Forelimb muscle (tissue), 1 donor: ENCODE measurements around the gene BCL2A1. TPM values are rescaled to one million over a fixed set of nuclear protein-coding genes. Genes with fewer than 3 reads are reported as not detected.
"Not testable (repeated sequence)": the region's sequence is repeated elsewhere in the genome, so short reads cannot be mapped to it uniquely, and the experiment has no call there.

ENCODE experiments used
- DNase-seq: peaks from one replicate; pipeline ENCODE4 v3.0.0-alpha.2; 2013; ENCODE audit warnings: low read depth
- polyA plus RNA-seq: library from polyadenylated mRNA; unstranded; fragments of 120-200 nt; gene quantifications from one replicate; pipeline ENCODE4 v1.2.1, GENCODE V29; 2013; ENCODE audit not compliant: insufficient read length

The BCL2A1 gene
- 0.28 TPM for polyA plus RNA-seq

DNA sequence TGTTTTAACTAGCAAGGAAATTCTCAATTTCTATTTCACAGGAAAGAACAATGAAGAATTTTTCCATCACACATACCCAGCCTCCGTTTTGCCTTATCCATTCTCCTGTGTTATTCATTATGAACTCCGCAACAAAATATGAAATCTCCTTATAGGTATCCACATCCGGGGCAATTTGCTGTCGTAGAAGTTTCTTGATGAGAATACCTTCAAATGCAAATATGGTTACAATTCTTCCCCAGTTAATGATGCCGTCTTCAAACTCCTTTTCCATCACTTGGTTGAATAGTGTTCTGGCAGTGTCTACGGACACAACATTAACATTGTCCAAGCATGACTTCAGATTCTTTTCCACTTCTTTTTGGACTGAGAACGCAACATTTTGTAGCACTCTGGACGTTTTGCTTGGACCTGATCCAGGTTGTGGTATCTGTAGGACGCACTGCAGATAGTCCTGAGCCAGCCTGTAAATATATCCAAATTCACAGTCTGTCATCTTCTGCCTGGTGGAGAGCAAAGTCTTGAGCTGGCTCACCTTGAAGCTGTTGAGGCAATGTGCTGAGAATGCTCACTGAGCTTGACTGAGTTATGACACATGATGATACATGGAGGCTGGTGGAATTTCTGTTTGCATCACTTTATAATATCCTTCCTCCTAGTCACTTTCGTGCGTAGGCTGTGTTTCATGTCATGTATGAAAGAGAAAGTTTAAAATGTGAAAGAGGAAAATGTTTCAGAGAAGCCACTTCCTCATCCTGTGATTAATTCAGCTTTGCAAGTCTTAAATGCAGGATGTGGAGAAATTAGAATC lies at the start of gene BCL2A1:
Gene BCL2A1, minus strand, starts transcription at position 573 of the 811 bp plus-strand sequence. Its CDS starts 77 bp downstream, at position 496.
- no peak for DNase-seq

DNA sequence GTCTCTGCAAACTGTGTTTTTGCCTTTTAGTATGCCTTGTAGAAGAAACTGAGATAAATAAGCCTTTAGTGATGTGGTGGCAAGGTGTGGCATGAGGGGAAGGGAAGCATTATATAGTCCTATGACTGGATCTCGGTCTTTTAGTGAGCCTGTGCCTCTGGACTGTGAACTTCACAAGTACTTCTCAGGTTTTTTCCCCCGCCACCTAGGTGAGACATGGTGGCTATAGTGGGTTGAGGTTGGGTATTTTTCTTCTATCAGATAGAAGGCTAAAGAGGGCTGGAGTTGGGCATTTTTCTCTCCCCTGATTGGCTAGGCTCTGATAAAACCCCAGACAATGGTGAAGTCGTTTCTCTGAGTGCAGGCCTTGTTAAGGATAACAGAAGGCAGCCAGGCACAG lies 49.7 kb upstream of the BCL2A1 start:
- no peak for DNase-seq

DNA sequence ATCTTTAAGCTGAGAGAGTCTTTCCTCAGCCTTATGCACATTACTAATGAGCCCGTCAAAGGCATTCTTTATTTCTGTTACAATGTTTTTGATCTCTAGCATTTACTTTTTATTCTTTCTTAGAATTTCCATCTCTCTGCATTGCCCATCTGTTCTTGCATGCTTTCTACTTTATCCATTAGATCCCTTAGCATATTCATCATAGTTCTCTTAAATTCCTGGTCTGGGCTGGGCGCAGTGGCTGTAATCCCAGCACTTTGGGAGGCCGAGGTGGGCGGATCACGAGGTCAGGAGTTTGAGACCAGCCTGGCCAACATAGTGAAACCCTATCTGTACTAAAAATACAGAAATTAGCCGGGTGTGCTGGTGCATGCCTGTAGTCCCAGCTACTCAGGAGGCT lies 49.2 kb upstream of the BCL2A1 start:
- DNase-seq = not testable (repeated sequence)

- no peak for DNase-seq
Observed at GRCh38 chr15:80019168-80019745, 48.3 kb upstream of the BCL2A1 start.

- not testable (repeated sequence) for DNase-seq
Observed at GRCh38 chr15:80017139-80017538, 46.1 kb upstream of the BCL2A1 start.

- not testable (repeated sequence) for DNase-seq
Observed at GRCh38 chr15:80016506-80016905, 45.5 kb upstream of the BCL2A1 start.

DNA sequence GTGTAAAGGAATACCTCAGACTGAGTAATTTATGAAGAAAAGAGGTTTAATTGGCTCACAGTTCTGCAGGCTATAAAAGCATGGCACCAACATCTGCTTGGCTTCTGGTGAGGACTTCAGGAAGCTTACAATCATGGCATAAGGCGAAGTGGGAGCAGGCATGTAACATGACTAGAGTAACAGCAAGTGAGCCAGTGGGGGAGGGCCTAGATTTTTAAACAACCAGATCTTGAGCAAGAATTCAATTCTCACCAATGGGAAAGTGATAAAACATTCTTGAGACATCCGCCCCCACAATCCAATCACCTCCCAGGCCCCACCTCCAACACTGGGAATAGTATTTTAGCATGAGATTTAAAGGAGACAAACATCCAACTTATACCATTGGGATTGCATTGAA lies 44.2 kb upstream of the BCL2A1 start:
- no peak for DNase-seq

- DNase-seq = not testable (repeated sequence)
Observed at GRCh38 chr15:80014186-80014585, 43.2 kb upstream of the BCL2A1 start.

DNA sequence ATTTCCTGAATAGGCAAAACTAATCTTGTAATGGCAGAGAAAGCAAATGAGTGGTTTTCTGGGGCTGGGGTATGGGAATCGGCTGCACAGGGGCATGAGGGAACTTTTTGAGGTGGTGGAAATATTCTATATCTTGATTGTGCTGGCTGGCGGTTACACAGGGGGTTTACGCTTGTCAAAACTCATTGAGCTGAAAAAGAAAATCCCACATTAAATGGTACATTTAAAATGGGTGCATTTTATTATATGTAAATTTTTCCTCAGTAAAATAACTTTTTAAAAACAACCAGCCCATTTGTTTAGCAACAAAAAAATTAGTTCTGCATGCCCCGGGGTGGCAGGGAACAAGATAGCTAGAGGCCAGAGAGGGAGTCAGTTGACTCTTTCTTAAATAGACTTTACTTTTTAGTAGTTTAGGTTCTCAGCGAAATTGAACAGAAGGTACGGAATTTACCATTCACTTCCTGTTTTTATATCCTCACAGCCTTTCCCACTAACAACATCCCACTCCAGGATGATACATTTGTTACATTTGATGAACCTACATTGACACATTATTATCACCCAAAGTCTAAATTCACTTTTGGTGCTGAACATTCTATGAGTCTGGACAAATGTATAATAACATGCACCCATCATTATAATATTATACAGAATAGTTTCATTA lies 41.2 kb upstream of the BCL2A1 start:
- no peak for DNase-seq

DNA sequence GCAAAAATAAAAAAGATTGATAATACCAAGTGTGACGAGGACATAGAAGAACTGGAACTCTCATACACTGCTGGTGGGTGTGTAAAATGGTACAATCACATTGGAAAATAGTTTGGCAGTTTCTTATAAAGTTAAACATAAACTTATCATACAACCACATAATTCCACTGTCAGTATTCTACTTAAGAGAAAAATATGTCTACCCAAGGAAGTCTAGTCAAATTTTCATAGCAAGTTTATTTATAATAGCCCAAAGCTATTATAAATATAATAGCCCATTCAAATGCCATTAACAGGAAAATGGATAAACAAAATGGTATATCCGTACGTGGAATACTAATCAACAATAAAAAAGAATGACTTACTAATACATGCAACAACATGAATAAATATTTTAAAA lies 40.6 kb upstream of the BCL2A1 start:
- no peak for DNase-seq

DNA sequence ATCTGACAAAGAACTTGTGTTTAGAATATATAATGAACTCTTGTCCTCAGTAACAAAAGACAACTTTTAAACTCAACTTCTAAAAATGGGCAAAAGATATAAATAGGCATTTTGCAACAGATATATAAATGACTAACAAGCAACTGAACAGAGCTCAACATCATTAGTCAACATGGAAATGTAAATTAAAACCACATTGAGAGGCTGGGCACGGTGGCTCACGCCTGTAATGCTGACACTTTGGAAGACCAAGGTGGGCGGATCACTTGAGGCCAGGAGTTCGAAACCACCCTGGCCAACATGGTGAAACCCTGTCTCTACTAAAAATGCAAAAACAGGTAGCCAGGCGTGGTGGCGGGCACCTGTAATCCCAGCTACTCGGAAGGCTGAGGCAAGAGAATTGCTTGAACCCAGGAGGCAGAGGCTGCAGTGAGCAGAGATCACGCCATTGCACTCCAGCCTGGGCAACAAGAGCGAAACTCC lies 40.1 kb upstream of the BCL2A1 start:
- not testable (repeated sequence) for DNase-seq

DNA sequence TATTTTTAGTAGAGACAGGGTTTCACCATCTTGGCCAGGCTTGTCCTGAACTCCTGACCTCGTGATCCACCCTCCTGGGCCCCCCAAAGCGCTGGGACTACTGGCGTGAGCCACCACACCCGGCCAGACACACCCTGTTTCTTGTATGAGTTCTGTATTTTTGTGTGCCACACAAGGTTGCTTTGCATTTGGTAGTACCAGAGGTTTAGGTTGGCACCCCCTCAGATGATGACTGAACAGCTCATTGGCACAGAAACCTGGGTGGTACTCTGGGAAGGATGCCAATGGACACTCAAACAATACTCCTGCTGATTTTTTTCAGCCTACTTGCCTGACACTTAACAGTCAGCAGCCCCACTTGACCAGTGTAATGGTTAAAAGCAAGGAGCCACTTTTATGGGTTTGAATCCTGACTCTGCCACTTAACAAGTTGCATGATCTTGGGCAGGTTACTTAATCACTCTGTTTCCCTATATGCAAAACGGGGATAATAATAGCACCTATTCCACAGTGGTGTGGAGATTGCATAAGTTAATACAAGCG lies 39.2 kb upstream of the BCL2A1 start:
- DNase-seq = no peak

DNA sequence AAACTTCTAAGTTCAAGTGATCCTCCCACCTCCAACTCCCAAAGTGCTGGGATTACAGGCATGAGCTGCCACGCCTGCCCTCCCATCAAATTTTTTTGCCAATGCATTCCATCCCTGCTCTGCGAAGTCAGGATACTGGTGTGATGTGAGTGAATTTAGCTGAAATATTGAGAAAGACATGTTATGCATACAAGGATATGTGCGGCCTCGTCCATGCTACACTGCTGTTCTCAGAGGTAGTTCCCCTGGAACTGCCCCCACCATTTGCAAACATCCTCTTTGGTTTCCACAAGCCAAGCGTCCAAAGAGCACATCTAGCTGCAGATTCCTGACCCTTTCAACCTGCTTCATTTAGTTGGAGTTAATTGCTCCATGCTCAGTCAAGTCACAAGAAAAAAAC lies 36.5 kb upstream of the BCL2A1 start:
- no peak for DNase-seq

DNA sequence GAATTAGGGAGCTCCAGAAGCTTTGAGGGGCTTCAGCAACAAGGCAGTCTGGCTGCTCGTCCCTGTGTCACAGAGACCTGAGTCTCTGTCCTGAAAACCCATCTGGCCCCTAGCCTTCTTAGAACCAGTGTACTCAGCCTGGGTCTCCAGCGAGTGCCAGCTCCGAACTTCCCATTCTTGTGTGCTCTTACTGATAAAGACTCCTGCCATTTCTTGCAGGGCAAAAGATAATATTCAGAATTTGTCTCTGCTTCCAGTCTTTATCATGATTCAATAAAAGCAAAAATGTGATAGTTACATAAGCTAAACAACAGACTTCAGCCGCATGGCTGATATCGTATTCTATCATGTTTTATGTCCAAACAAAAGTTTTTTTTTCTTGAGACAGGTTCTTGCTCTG lies 36.0 kb upstream of the BCL2A1 start:
- no peak for DNase-seq

- DNase-seq = no peak
Observed at GRCh38 chr15:80003934-80004472, 33.0 kb upstream of the BCL2A1 start.

DNA sequence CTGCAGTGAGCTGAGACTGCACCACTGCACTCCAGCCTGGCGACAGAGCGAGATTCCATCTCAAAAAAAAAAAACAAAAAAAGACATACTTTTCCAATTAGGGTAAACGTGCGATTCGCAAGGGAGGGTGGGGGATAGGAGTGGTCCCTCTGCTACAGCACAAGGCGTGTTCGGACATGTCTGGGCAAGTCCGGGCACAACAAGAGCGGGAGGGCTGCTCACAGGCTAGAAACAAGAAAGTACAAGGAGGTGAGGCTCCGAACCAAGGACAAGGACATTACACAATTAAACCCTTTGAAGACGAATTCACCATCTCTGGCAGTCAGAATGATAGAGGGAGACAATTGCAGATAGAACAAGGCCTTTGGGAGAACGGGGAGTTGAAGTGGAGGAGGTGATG lies 32.2 kb upstream of the BCL2A1 start:
- no peak for DNase-seq

- no peak for DNase-seq
Observed at GRCh38 chr15:80002267-80002666, 31.3 kb upstream of the BCL2A1 start.

DNA sequence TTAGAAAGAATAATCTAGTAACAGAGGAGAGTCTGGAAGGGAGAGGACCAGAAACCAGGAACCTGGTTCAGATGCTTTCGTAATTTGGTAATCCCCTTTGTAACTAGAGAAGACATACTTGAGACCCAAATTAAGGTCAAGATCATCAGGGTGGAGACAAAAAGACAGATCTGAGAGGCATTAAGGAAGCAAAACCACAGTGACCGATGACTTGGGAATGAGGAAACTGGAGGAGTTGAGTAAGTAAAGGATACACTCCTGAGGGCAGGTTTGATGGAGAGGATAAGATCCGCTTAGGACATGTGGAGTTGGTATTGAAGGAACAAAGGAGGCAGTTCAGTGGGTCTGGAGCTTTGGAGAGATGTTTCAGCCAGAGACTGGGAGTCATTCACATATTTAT lies 23.6 kb upstream of the BCL2A1 start:
- DNase-seq = no peak

DNA sequence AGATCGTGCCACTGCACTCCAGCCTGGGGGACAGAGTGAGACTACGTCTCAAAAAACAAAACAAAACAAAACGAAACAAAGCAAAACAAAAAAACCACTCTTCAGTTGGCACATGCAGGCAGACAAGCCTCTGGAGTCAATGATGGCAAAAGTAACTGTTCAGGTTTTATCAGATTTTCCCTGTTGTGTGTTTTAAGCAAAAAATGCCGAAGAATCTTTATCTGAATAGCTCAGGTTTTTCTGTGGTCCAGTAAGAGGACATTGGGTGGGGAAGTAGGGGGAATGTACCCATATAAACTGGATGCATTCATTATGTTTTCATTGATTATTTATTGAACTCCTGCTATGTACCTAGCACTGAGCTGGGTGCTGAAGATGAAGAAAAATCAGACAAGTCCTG lies 20.8 kb upstream of the BCL2A1 start:
- DNase-seq = no peak

- DNase-seq = no peak
Observed at GRCh38 chr15:79990997-79991334, 20.0 kb upstream of the BCL2A1 start.

DNA sequence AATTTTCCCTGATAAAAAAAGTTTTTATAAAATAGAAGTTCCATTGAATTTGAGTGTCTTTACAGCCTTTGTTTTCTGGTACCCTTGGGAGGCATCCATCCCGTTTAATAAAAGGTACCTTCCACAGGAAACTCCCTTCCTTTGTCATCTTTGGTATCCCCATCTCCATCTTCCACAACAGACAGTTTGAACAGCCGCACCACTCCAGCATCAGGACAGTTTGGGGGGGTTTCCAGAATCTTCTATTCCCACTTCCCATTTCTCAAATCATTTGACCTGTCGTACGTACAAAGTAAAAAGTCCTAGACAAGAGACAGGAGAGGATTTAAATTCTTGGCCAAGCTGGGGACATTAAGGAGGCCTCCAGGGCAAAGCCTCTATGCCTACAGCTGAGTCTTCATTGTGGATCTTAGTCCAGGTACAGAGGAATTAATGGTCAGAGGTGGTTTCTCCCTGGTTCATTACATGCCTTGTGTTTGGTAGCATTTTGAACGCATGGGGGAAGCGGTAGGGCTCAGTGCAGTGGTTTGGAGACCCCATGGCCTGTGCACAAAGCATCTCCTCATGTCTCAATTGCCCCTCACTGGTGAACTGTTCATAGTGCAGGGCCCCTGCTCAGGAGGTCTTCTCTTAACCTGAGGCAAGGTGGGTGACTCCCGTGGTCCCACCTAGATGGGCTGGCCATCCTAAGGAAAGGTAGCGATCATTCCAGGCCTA lies 19.4 kb upstream of the BCL2A1 start:
- DNase-seq = no peak

GRCh38 chr15:79989682-79990081 lies 18.7 kb upstream of the BCL2A1 start:
- DNase-seq = no peak
